NB4 (cell line): ENCODE measurements around the gene SPRYD3.
A peak's percentile ranks its signal among the peaks of the same experiment; 100 is the strongest.

ENCODE experiments used
- DNase-seq: peaks from one replicate; pipeline ENCODE4 v3.0.0; 2010; ENCODE audit warnings: low read depth
- H3K4me3 ChIP-seq: one replicate; pipeline ENCODE4 v1.5.1; 2011; ENCODE audit warnings: mild to moderate bottlenecking, low read depth, low read length, moderate library complexity
- CTCF ChIP-seq: IDR thresholded peaks from one replicate; pipeline ENCODE4 v1.5.1; 2012; ENCODE audit warnings: low read depth, low read length
- MAX ChIP-seq: IDR thresholded peaks from 2 replicates; pipeline ENCODE4 v1.6.1; 2011; ENCODE audit warnings: low read depth, low read length
- MYC ChIP-seq: IDR thresholded peaks from 2 replicates; pipeline ENCODE4 v1.6.1; 2011; ENCODE audit warnings: low read depth, low read length
- POLR2A ChIP-seq: IDR thresholded peaks from 2 replicates; pipeline ENCODE4 v1.6.1; 2011; ENCODE audit warnings: mild to moderate bottlenecking; ENCODE audit not compliant: insufficient read length; ENCODE audit errors: extremely low read depth

The SPRYD3 gene

GRCh38 chr12:53044896-53045695 is 34.1 kb downstream of the SPRYD3 start:
- no peak for DNase-seq
- no peak overlapping the region for H3K4me3 ChIP-seq
- TF ChIP-seq MYC (no peak), POLR2A (no peak), CTCF (no peak), MAX (no peak)

- H3K4me3 ChIP-seq, result no peak overlapping the region
- TF ChIP-seq POLR2A (no peak), CTCF (no peak), MYC (no peak), MAX (no peak)
- peak; percentile 37 for DNase-seq
These were observed 35.1 kb downstream of the SPRYD3 start for GRCh38 chr12:53044052-53044581.

GRCh38 chr12:53042607-53043454 is 36.4 kb downstream of the SPRYD3 start:
- no peak overlapping the region for H3K4me3 ChIP-seq
- DNase-seq, result peak; percentile 33
- TF ChIP-seq POLR2A, result no peak
- no peak for TF ChIP-seq CTCF
- no peak for TF ChIP-seq MYC
- TF ChIP-seq MAX, result no peak

DNA sequence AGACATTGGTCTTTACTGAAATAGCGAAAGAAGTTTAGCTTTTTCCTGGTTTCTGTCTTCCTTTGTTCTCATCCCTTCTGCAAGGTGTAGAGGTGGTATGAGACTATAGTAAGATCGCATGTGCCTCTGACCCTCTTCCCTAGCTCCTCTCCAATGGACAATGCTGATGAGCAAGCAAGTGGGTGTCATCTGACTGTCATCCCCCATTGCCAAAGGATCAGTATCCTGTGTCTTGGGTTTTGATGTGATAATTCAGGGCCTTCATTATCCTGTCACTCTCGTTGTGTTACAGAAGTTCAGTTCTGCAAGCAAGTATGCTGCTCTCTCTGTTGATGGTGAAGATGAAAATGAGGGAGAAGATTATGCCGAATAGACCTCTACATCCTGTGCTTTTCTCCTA is 39.3 kb downstream of the SPRYD3 start:
- TF ChIP-seq CTCF (no peak), MAX (no peak), MYC (no peak), POLR2A (no peak)
- H3K4me3 ChIP-seq, result no peak overlapping the region
- DNase-seq, result no peak

DNA sequence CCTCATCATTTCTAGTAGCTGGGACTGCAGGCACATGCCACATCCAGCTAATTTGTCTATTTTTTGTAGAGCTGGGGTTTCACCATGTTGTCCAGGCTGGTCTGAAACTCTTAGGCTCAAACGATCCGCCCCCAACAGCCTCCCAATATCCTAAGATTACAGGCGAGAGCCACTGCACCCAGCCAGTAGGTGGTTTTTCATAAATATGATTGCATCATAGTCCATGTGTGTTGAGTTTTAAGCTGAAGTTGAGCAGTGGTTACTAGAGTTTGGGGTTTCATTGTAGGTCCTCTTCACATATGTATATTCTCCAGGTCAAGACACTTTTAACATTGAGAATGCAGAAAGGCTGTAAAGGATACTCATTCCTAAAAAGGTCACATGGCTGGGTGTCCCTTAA is 42.4 kb downstream of the SPRYD3 start:
- H3K4me3 ChIP-seq, result no peak overlapping the region
- TF ChIP-seq POLR2A (no peak), CTCF (no peak), MAX (no peak), MYC (no peak)

More for the DNA sequence above, 42.4 kb downstream of the SPRYD3 start:
- DNase-seq, result no peak
